ENCODE measurements around the gene ABCA6.
"Not testable (repeated sequence)": the region's sequence is repeated elsewhere in the genome, so short reads cannot be mapped to it uniquely, and the experiment has no call there.

ABCA6 gene

DNA sequence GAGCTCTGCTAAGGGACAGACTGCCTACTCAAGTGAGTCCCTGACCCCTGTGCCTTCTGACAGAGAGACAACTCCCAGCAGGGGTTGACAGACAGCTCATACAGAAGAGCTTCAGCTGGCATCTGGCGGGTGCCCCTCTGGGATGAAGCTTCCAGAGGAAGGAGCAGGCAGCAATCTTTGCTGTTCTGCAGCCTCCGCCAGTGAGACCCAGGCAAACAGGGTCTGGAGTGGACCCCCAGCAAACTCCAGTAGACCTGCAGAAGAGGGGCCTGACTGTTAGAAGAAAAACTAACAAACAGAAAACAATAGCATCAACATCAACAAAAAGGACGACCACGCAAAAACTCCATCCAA is 70.5 kb downstream of the ABCA6 start:
- not testable (repeated sequence) for DNase-seq

DNA sequence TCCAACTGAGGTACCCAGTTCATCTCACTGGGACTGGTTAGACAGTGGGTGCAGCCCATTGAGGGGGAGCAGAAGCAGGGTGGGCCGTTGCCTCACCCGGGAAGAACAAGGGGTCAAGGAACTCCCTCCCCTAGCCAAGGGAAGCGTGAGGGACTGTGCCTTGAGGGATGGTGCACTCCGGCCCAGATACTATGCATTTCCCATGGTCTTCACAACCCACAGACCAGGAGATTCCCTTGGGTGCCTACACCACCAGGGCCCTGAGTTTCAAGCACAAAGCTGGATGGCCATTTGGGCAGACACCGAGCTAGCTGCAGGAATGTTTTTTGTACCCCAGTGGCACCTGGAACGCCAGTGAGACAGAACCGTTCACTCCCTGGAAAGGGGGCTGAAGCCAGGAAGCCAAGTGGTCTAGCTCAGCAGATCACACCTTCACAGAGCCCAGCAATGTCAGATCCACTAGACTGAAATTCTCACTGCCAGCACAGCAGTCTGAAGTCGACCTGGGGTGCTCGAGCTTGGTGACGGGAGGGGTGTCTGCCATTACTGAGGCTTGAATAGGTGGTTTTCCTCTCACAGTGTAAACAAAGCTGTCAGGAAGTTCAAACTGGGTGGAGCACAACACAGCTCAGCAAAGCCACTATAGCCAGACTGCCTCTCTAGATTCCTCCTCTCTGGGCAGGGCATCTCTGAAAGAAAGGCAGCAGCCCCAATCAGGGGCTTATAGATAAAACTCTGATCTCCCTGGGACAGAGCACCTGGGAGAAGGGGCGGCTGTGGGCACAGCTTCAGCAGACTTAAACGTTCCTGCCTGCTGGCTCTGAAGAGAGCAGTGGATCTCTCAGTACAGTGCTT is 71.1 kb downstream of the ABCA6 start:
- DNase-seq = not testable (repeated sequence)

DNA sequence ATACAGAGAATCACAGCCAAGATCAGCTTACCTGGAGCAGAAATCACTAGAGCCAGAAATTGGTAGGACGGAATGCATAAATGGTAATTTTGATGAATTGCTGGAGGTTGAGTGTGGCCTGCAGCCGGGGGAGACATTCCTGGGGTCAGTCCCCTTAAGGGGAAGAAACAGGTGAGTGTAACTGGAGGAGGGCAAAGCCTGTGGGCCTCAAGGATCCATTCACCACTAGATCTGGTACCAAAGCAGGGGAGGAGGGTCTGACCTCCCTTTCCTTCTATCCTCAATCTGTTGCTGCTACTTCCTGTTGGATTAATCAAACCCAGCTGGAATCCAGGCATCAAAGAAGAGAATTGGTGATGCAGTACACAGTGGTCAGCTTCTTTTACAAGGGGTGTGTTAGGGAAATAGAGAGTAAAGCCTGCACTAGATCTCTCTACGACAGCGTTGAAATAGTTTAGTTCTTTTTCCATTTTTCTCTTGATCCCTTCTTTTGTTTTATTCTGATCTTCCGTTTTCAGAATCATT is 72.4 kb downstream of the ABCA6 start:
- no peak for DNase-seq

DNA sequence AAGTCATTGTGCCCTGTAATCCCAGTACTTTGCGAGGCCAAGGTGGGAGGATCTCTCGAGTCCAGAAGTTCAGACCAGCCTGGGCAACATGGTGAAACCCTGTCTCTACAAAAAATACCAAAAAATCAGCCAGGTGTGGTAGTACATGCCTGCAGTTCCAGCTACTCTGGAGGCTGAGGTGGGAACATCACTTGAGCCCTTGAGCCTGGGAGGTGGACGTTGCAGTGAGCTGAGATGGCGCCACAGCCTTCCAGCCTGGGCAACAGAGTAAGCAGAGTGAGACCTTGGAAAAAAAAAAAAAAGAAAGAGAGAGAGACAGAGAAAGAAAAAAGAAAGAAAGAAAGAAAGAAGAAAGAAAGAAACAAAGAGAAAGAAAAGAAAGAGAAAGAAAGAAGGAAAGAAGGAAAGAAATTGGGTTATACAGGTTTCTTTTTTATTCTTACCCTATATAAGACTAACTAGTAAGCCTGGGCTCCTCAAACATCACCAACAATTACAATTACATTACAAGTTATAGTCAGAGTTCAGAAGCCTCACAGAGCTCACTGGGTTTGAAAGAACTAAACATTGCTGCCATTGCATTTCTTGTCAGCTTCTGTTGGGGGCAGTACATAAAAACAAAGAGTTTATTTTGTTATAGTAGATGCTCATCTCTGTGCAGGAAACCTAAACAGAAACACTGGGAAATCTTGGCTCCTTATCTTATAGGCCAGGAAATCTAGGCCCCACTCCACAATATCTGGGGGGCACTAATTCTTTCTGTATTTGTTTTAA is 74.2 kb downstream of the ABCA6 start:
- no peak for DNase-seq

DNA sequence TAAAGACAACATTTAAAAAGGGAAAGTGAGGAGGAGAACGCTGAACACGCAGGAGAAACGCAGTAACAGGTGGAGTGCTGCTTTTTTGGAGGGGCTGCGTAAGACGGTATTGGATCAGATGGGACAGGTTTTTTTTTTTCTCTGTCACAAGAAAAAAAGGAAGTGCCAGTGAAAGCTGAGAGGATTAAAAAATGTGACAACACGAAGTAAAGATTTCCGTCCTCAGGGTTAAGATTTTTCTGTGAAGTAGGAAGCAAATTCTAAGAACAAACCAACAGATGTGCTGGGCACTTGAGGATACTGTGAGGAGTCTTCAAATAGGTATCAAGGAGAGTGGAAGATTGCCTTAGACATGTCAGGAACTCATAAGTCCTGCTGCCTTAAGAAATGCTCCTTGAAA is 75.2 kb downstream of the ABCA6 start:
- DNase-seq = no peak

DNA sequence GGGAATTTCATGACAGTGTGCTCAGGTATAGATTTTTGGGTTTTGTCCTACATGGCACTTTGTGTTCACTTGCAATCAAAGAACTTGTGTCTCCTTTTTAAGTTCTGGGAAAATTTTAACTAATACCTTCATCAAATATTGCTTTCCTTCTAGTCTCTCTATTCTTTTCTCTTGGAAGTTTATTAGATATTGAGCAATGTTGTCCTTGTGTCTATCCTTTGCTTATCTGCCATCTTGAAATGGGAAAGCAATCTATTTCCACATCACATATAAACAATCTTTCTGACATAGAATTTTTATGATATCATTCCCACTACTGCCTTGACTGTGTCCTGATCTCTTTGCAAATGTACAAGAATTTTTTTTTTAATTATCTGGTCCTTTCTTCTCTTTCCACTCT is 76.6 kb downstream of the ABCA6 start:
- DNase-seq = no peak

DNA sequence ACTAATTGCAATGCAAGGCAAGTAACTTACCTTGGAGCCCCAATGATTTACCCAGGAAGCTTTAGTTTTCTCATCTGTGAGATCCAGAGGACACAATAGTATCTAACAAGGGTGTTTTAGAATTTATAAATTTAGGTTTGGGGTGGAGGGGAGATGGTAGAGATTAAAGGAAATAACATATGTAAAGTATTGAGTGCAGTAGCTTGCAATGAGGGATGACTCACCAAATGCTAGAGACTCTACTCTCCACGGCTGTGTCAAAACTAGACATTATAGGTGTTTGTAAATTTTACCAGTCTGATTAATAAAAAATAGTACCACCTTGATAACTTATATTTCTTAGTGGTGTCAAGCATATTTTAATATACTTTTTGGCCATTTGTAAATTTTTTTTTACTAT is 77.2 kb downstream of the ABCA6 start:
- DNase-seq = no peak

DNA sequence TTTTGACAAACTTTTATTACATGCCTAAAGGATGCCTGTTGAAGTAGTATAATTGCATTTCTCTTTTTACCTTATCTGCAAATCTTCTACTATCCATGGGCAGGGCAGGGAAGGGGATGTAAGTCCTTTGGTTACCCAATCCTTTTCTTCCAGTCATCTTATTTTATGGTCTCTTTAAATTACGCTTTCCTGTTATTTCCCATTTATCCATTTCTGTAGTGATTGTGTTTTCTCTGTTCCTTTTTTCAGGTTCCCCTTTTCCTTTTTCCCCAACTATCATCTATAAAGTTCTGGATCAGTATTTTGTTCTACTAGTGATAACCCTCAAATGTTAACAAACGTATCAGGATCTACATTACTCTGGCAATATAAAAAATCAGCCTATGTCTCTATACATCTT is 77.7 kb downstream of the ABCA6 start:
- DNase-seq = no peak

DNA sequence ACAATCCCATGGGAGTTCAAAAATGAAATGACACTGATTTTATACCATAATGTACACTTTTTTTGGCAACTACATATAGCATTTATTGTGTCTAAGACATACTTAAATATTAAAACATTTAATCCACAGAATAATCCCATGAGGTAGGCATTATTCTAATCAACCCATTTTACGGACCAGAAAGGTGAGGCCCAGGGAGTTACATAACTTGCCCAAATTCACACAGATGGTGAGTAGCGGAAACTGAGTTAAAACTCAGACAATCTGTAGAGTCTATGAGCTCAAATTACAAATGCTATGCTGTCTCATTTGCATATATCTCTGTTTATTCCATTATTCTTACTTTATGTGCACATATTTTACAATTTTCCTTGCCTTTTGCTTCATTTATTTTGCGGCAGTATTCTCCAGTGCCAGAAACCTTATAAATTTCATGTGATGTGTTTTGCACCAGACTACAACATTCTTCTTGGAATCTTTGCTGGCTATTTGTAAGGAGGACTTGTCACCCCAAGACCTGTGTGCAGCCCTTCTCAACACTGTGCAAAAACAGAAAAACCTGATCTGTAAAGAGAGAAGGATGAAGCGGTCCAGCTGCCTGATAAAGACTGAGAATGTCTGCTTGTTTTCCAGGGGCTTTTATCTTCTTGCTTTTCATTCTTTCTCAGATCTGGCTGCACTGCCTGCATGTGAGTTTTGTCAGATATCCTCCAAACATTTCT is 78.7 kb downstream of the ABCA6 start:
- no peak for DNase-seq

DNA sequence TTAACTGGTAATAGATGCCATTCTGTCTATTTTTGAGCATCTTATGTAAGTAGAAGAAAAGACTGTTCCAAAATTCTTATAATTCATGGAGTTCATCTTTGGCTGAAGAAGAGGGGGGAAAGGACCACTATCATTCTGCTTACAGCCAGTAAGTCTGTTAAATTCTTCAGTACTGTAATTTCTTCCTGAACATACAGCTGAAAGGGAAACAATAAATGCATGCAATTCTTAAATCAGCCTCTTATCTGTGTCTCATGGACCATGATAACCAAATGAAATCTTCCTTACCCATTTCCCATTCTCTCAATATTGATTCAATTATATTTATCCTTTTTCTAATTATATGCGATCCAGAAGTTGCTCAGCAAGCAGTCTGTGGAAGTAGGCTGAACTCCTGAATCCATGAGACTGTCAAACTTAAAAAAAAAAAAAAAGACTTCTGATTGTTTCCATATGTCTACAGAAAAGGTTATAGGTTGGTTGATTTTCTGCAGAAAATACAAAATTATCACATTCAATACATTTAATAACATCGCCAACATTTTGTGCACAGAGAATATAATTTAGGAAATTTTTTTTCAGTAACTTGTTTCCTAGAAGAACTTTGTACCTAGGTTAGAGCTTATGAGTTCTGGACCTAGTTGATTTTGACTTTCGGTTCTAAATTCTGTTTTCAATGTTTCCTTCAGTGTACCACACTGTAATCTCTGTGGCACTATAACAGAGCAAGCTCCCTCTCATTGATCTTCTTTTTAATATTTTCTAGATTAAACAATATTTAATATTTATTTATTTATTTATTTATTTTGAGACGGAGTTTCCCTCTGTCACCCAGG is 79.8 kb downstream of the ABCA6 start:
- DNase-seq = no peak

DNA sequence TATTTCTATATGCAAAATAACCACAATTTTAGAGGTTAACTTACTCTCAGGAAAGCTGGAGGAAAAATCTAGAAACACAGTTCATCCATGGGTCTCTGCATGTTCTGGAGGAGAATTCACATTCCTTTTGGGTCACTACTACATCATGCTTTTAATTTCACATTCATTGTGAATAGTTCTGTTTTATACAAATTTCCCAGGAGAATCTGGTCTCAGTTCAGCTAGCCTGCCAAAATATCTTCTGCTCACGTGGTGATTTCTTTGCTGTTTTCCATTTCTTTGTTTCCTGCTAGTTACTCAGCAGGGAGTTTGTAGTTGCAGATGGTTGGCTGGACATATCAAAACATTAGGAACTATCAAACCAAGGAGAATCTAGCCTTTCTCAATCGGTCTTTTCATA is 80.9 kb downstream of the ABCA6 start, which contains the start of gene ABCA9:
Gene ABCA9 (minus strand): TSS at position 106 of the 400 bp plus-strand sequence. CDS start 9,801 bp downstream, outside the sequence.
- DNase-seq = no peak

DNA sequence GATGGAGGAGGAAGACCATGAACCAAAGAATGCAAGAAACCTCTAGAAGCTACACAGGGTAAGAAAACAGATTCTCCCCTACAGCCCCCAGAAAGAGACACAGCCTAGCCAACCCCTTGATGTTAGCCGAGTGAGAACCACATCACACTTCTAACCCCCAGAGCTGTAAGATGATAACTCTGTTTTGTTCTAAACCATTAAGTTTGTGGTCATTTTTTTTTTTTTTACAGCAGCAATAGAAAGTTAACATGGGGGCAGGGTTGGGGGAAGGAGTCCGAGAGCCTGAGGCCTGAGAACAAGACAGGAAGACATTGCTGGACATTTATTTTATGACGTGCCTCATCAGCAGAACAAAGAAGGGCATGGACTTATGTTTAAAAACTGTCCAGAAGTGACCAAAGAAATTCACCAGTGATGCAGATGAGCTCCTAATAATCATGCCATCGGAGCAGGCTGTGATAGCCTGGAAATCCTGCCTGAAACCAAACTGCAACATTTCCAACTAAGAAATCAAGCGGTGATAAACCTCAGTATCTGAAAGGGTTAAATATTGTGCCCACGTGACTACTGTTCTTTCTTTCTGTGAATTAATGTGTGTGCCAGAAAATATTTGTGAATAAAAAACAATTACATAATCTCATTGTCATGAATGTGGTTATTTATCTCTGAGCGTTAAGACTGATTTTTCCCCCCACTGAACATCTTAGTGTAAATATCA is 82.1 kb downstream of the ABCA6 start:
- DNase-seq = no peak

DNA sequence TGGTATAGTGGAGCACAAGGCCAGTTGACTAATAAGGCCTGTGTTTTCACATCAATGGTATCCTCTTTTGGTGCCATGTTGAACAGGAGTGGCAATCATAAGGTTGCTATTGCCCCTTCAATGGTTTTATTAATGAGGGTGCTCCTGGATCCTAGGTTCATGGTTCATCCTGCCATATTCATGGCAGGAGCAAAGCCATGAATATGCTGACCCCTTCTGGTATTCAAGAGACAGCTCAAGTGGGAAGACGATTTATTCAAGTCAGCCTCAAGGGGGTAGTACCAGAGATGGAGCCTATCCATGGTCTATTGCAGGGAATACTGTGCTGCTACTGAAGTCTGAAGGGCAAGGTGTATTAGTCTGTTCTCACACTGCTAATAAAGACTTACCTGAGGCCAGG is 83.5 kb downstream of the ABCA6 start:
- DNase-seq = no peak

DNA sequence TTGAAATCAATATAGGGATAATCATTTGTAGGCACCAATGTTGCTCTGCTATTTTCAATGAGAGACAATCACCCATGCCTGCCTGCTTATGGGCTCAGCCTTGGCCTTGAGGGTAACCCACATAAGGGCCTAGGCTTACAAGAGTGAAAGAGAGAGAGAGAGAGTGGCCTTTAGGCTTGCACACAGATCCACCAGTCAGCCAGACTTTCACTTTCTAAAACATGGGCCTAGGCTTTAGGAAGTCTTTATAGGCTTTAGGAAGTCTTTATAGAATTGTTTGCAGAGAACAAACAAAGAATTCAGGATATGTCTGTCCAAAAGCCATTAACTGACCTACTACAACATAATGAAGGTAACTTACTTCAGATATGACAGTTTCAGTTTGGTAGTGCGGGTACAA is 84.4 kb downstream of the ABCA6 start:
- no peak for DNase-seq

DNA sequence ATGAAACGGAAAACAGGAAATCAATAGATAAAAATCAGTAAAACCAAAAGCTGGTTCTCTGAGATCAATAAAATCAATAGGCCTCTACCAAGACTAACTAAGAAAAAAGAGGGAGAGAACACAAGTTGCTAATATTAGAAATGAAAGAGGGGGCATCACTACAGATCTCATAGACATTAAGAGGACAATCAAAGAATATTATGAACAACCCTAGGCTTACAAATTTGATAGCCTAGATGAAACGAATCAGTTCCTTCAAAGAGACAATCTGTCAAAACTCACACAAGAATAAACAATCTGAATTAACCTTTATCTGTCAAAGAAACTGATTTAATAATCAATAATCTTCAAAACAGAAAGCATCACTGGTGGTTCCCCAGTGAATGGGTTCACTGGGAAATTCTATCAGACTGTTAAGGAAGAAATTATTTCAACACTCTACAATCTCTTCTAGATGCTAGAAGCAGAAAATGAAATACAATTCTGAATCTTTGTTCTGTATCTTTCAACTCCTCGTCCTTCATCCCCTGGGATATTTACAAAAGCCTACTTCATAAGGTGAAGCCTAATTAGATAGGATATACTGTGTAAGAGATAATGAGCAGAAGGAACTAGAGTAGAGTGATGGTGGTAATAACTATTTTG is 85.4 kb downstream of the ABCA6 start:
- no peak for DNase-seq

DNA sequence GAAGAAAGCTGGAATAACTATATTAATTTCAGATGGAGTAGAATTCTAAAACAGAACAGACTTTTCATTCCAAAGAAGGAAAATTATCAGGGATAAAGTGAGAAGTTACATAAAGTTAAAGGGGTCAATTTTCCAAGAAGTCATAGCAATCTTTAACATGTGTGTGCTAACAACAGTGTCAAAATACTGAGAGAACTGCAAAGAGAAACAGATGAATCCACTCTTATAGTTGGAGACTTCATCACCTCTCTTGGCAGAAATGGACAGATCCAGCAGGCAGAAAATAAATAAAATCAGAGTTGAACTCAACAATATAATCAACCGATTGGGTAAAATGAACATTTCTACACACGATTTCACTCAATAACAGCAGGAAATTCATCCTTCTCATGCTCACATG is 86.4 kb downstream of the ABCA6 start:
- no peak for DNase-seq

DNA sequence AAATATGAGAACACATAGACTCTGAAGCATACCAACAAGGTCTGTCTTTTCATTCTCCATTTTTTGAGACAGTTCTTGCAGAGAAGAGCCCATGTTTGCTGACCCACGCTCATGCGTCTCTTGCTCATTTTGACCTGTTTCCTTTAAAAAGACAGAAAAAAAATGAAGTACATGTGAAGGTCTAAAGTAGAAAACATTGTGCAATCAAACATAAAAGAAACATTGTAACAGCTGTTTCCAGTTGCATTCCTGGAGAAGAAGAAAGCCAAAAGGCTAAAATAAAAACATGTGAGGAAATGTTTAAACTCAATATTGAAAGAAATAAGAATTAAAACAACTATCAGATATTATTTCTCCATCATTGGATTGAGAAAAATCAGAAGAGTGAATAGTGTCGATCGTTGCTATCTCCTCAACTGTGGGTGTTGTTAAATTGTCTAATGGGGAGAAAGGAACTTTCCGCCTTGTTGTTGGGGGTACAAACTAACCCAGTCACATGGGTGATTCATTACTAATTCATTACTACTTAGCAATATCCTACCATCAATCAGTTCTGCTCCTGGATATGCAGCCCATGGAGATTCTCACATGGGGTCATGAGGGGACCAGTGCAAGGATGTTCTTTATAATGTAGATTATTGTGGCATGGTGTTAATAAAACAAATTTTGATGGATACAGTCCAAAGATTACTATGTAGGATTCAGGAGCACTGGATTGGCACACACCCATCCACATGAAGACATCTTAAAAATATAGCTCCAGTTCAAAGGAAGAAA is 90.5 kb downstream of the ABCA6 start:
- DNase-seq = no peak

DNA sequence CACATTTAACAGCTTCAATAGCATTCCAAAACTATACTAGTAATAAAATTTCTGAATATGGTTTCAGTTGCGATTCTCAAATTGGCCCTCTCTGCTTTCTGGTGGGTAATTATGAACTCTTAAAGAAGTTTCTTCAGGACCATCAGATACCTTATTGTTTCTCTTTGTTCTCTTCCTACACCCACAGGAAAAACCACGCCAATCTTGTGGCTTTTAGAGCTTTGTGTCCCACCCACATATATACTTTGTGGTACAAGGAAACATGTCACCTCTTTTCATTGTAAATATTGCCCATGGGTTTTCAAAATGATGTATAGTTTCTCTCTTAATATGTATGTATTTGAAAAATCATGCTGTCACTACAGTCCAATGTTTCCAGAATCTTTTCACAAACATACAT is 93.1 kb downstream of the ABCA6 start:
- no peak for DNase-seq

DNA sequence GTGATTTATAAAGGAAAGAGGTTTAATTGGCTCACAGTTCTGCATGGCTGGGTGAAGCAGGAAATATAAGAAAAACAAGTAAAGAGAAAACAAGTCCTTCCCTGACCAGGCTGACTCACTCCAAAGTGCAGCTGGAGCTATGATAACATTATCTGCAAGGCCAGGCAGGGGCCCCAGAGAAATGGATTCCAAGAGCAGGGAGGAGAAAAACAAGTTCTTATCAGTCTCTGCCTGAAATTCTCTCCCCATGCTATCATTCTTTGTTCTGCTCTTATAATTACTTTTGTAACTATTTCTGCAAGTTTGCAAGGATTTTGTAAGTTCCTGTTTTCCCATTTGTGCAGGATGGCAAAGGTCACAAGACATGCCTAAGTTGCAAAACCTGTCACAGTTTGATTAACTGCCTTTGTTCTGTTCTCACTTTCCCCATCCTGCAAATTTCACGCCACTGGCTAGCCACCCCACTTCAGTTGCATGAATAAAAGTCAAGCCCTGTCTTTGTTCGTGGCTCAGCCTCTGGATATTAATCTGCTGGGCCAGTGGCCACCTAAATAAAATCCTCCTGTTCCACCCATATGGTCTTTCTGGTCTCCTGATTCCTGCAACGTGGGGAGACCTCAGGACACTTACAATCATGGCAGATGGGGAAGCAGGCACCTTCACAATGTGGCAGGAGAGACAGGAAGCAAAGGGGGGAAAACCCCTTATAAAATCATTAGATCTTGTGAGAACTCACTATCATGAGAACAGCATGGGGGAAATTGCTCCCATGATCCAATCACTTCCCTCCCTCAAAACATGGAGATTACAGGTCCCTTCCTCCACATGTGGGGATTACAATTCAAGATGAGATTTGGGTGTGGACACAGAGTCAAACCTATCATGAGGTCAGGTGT is 94.1 kb downstream of the ABCA6 start:
- DNase-seq = no peak

Measured in RPMI8226 (cell line).